Activated naive CD8-positive, alpha-beta T cell treated with anti-CD3 and anti-CD28 coated beads, Interleukin-2, amount 50 U/mL, for 24 hours (primary cell): Measurements from ENCODE around the gene TNRC6C.
"Not testable (repeated sequence)": the region's sequence is repeated elsewhere in the genome, so short reads cannot be mapped to it uniquely, and the experiment has no call there.

Experiments used
- ATAC-seq: fragments of 150-1000 bp; cut with Tn5 transposase; one replicate; pipeline ENCODE4 v1.10.0; 2021
- DNase-seq: peaks from one replicate; pipeline ENCODE4 v3.0.0; 2021
- H3K27ac Mint-ChIP-seq: one replicate; pipeline ENCODE4 v1.8.0; 2021; ENCODE audit warnings: mild to moderate bottlenecking, mixed read lengths
- H3K27me3 Mint-ChIP-seq: one replicate; pipeline ENCODE4 v1.8.0; 2021; ENCODE audit warnings: mixed read lengths
- H3K36me3 Mint-ChIP-seq: one replicate; pipeline ENCODE4 v1.8.0; 2021; ENCODE audit warnings: low read depth, mixed read lengths
- H3K4me1 Mint-ChIP-seq: one replicate; pipeline ENCODE4 v1.8.0; 2021; ENCODE audit warnings: mixed read lengths
- H3K4me3 Mint-ChIP-seq: one replicate; pipeline ENCODE4 v1.8.0; 2021; ENCODE audit warnings: mild to moderate bottlenecking, moderate library complexity, mixed read lengths
- H3K9me3 Mint-ChIP-seq: one replicate; pipeline ENCODE4 v1.8.0; 2021; ENCODE audit warnings: mixed read lengths

TNRC6C gene

GRCh38 chr17:77966476-77966875 lies 8.0 kb downstream of the TNRC6C start:
- Mint-ChIP-seq H3K36me3 (peaks cover 2% of the 10 kb centered on the region), H3K9me3 (no peaks in the 10 kb centered on the region), H3K4me3 (no peak overlapping the region), H3K27ac (no peak overlapping the region), H3K27me3 (no peaks in the 10 kb centered on the region), H3K4me1 (peaks cover 83% of the 10 kb centered on the region)
- ATAC-seq (peak; percentile 40), DNase-seq (no peak)

- no peak overlapping the region for H3K4me3 Mint-ChIP-seq
- ATAC-seq (no peak), DNase-seq (no peak)
- no peak overlapping the region for H3K27ac Mint-ChIP-seq
- H3K9me3 Mint-ChIP-seq: no peaks in the 10 kb centered on the region
- peaks cover 78% of the 10 kb centered on the region for H3K4me1 Mint-ChIP-seq
- no peaks in the 10 kb centered on the region for H3K27me3 Mint-ChIP-seq
- peaks cover 2% of the 10 kb centered on the region for H3K36me3 Mint-ChIP-seq
Measured at GRCh38 chr17:77968788-77969187, 10.3 kb downstream of the TNRC6C start.

- H3K4me3 Mint-ChIP-seq, H3K27me3 Mint-ChIP-seq, ATAC-seq, H3K27ac Mint-ChIP-seq, DNase-seq, H3K36me3 Mint-ChIP-seq, H3K9me3 Mint-ChIP-seq: not testable (repeated sequence)
- peaks cover 67% of the 10 kb centered on the region for H3K4me1 Mint-ChIP-seq
Measured at GRCh38 chr17:77972271-77972670, 13.8 kb downstream of the TNRC6C start.

- ATAC-seq (no peak), DNase-seq (no peak)
- Mint-ChIP-seq H3K9me3 (no peaks in the 10 kb centered on the region), H3K36me3 (no peaks in the 10 kb centered on the region), H3K4me3 (no peak overlapping the region), H3K4me1 (peaks cover 59% of the 10 kb centered on the region), H3K27me3 (no peaks in the 10 kb centered on the region), H3K27ac (no peak overlapping the region)
Measured at GRCh38 chr17:77973953-77974352, 15.4 kb downstream of the TNRC6C start.

- H3K27me3 Mint-ChIP-seq: no peaks in the 10 kb centered on the region
- no peak overlapping the region for H3K4me3 Mint-ChIP-seq
- H3K4me1 Mint-ChIP-seq: peaks cover 61% of the 10 kb centered on the region
Measured at GRCh38 chr17:77974396-77974795, 15.9 kb downstream of the TNRC6C start.

GRCh38 chr17:77982430-77982829 lies 23.9 kb downstream of the TNRC6C start:
- H3K9me3 Mint-ChIP-seq: not testable (repeated sequence)

More at GRCh38 chr17:77974396-77974795, 15.9 kb downstream of the TNRC6C start:
- ATAC-seq (no peak), DNase-seq (no peak)
- Mint-ChIP-seq H3K27ac (no peak overlapping the region), H3K36me3 (no peaks in the 10 kb centered on the region), H3K9me3 (no peaks in the 10 kb centered on the region)

GRCh38 chr17:77990301-77990700 lies 31.8 kb downstream of the TNRC6C start:
- Mint-ChIP-seq H3K36me3 (no peaks in the 10 kb centered on the region), H3K27me3 (no peaks in the 10 kb centered on the region), H3K27ac (no peak overlapping the region), H3K9me3 (no peaks in the 10 kb centered on the region), H3K4me1 (peaks cover 33% of the 10 kb centered on the region), H3K4me3 (no peak overlapping the region)
- DNase-seq (no peak), ATAC-seq (no peak)

More at GRCh38 chr17:77982430-77982829, 23.9 kb downstream of the TNRC6C start:
- Mint-ChIP-seq H3K4me1 (peaks cover 22% of the 10 kb centered on the region), H3K36me3 (peaks cover 16% of the 10 kb centered on the region)
- H3K27me3 Mint-ChIP-seq, H3K4me3 Mint-ChIP-seq, DNase-seq, ATAC-seq, H3K27ac Mint-ChIP-seq: not testable (repeated sequence)

GRCh38 chr17:77993735-77994134 lies 35.2 kb downstream of the TNRC6C start:
- H3K4me1 Mint-ChIP-seq: peaks cover 49% of the 10 kb centered on the region
- H3K9me3 Mint-ChIP-seq, ATAC-seq, H3K27me3 Mint-ChIP-seq, H3K27ac Mint-ChIP-seq, H3K4me3 Mint-ChIP-seq, DNase-seq, H3K36me3 Mint-ChIP-seq: not testable (repeated sequence)

GRCh38 chr17:77995146-77995852 lies 36.8 kb downstream of the TNRC6C start:
- ATAC-seq: peak; percentile 83
- no peaks in the 10 kb centered on the region for H3K36me3 Mint-ChIP-seq
- peak; percentile 25 for DNase-seq
- no peaks in the 10 kb centered on the region for H3K9me3 Mint-ChIP-seq
- peaks cover 51% of the 10 kb centered on the region for H3K4me1 Mint-ChIP-seq
- no peaks in the 10 kb centered on the region for H3K27me3 Mint-ChIP-seq
- no peak overlapping the region for H3K4me3 Mint-ChIP-seq
- H3K27ac Mint-ChIP-seq: peak overlapping the region; percentile 1

- Mint-ChIP-seq H3K9me3 (no peaks in the 10 kb centered on the region), H3K27ac (no peak overlapping the region), H3K27me3 (no peaks in the 10 kb centered on the region), H3K36me3 (no peaks in the 10 kb centered on the region), H3K4me1 (peaks cover 59% of the 10 kb centered on the region), H3K4me3 (no peak overlapping the region)
- DNase-seq (no peak), ATAC-seq (no peak)
Measured at GRCh38 chr17:77996256-77996655, 37.8 kb downstream of the TNRC6C start.

GRCh38 chr17:77999413-78000173 lies 41.1 kb downstream of the TNRC6C start:
- Mint-ChIP-seq H3K9me3 (no peaks in the 10 kb centered on the region), H3K36me3 (peaks cover 7% of the 10 kb centered on the region), H3K27ac (no peak overlapping the region), H3K4me3 (no peak overlapping the region), H3K27me3 (no peaks in the 10 kb centered on the region), H3K4me1 (peaks cover 67% of the 10 kb centered on the region)
- DNase-seq (no peak), ATAC-seq (peak; percentile 40)

GRCh38 chr17:78000341-78000740 lies 41.8 kb downstream of the TNRC6C start:
- Mint-ChIP-seq H3K9me3 (no peaks in the 10 kb centered on the region), H3K4me1 (peaks cover 65% of the 10 kb centered on the region), H3K36me3 (peaks cover 10% of the 10 kb centered on the region), H3K4me3 (no peak overlapping the region), H3K27me3 (no peaks in the 10 kb centered on the region), H3K27ac (no peak overlapping the region)
- DNase-seq (no peak), ATAC-seq (no peak)

GRCh38 chr17:78001182-78001581 lies 42.7 kb downstream of the TNRC6C start:
- H3K4me1 Mint-ChIP-seq: peaks cover 69% of the 10 kb centered on the region
- H3K27me3 Mint-ChIP-seq: no peaks in the 10 kb centered on the region
- no peak overlapping the region for H3K27ac Mint-ChIP-seq
- H3K4me3 Mint-ChIP-seq: no peak overlapping the region
- ATAC-seq: no peak
- H3K36me3 Mint-ChIP-seq: peaks cover 10% of the 10 kb centered on the region
- DNase-seq: no peak
- no peaks in the 10 kb centered on the region for H3K9me3 Mint-ChIP-seq

- DNase-seq: no peak
- no peak overlapping the region for H3K4me3 Mint-ChIP-seq
- no peak for ATAC-seq
- H3K4me1 Mint-ChIP-seq: peaks cover 68% of the 10 kb centered on the region
- H3K36me3 Mint-ChIP-seq: peaks cover 10% of the 10 kb centered on the region
- H3K27ac Mint-ChIP-seq: no peak overlapping the region
- H3K27me3 Mint-ChIP-seq: no peaks in the 10 kb centered on the region
- H3K9me3 Mint-ChIP-seq: no peaks in the 10 kb centered on the region
Measured at GRCh38 chr17:78001612-78002011, 43.1 kb downstream of the TNRC6C start.

- Mint-ChIP-seq H3K4me3 (no peak overlapping the region), H3K27me3 (no peaks in the 10 kb centered on the region), H3K36me3 (peaks cover 13% of the 10 kb centered on the region), H3K4me1 (peaks cover 63% of the 10 kb centered on the region), H3K27ac (no peak overlapping the region), H3K9me3 (no peaks in the 10 kb centered on the region)
- ATAC-seq: no peak
- no peak for DNase-seq
Measured at GRCh38 chr17:78002166-78002565, 43.7 kb downstream of the TNRC6C start.
